Right kidney (tissue), 9 donors: ENCODE data around the gene CARNS1.
A peak's percentile ranks its signal among the peaks of the same experiment; 100 is the strongest.

Experiments
- DNase-seq: peaks from one replicate; pipeline ENCODE4 v3.0.0-alpha.2; 2016
- long read RNA-seq, 8 donors: transcript quantifications; one replicate each; lab custom pipeline, GENCODE V29; 2026

The CARNS1 gene, protein sequence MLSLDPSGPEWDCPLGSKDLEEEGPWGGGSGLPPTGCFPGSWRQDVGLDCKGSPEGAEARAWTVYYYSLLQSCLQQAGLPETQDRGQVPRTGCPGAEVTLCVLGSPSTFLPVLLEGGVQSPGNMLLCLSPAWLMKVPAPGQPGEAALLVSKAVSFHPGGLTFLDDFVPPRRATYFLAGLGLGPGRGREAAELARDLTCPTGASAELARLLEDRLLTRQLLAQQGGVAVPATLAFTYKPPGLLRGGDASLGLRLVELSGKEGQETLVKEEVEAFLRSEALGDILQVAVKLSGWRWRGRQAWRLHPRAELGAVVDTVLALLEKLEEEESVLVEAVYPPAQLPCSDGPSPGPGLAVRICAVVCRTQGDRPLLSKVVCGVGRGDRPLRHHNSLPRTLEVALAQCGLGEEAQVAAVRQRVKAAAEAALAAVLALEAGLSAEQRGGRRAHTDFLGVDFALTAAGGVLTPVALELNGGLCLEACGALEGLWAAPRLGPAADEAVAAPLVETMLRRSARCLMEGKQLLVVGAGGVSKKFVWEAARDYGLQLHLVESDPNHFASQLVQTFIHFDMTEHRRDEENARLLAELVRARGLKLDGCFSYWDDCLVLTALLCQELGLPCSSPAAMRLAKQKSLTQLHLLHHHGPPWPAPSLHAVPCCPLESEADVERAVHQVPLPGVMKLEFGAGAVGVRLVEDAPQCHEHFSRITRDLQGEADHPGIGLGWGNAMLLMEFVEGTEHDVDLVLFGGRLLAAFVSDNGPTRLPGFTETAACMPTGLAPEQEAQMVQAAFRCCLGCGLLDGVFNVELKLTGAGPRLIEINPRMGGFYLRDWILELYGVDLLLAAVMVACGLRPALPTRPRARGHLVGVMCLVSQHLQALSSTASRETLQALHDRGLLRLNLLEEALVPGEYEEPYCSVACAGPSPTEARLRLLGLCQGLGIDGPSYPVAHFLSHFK
- long read RNA-seq, donor 1 = 0 reads
- long read RNA-seq, donor 2 = 0 reads
- long read RNA-seq, donor 3, partial matches to known transcripts = 19 of 19 reads
- long read RNA-seq, donor 3, other reads (novel, unspliced or antisense) = 0 of 19 reads
- long read RNA-seq, donor 4, partial matches to known transcripts = 9 of 35 reads
- long read RNA-seq, donor 4, other reads (novel, unspliced or antisense) = 26 of 35 reads
- long read RNA-seq, donor 5 = 0 reads
- long read RNA-seq, donor 6 = 0 reads
- long read RNA-seq, donor 7 = 0 reads
- long read RNA-seq, donor 8 = 0 reads

DNA sequence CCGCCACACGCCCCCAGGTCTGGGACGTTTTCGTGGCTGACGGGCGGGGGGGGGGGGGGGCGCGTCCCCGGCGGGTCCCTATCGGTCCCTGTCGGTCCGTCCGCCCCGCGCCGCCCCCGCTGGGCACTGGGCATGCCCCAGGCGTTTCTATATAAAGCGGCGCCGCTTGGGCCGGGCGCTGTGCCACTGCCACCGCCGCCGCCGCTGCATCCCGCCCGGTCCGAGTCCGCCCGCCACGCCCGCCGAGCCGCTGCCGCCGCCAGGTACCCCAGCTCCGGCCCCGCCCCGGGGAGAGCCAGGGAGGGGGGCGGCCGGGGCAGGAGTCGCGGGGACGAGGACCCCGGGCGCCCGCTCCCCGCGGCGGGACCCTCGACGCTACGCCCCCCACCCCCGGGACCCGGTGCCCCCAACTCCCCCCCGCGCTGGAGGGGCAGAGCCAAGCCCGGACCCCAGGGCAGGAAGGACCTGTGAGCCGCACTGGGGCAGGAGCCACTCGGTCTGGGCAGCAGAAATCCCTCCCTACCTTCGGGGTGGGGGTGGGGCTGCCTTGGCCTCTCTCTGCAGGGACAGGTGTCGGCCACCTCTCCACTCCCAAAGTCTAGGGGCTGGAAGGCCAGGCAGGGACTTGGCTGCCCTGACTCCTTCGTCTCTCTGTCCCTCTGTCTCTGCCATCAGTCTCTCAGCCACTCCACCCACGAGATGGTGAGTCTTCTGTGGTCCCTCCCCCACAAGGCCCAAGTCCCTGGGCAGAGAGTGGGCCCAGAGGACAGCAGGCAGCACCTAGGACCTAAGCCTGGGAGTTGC, at the start of gene CARNS1:
TSS of gene CARNS1 (plus strand) at position 178 of the 804 bp plus-strand sequence. CDS start at position 700, 522 bp downstream.
- DNase-seq = no peak

- no peak for DNase-seq
These were observed 49.6 kb upstream of the CARNS1 start for GRCh38 chr11:67365736-67366444.

DNA sequence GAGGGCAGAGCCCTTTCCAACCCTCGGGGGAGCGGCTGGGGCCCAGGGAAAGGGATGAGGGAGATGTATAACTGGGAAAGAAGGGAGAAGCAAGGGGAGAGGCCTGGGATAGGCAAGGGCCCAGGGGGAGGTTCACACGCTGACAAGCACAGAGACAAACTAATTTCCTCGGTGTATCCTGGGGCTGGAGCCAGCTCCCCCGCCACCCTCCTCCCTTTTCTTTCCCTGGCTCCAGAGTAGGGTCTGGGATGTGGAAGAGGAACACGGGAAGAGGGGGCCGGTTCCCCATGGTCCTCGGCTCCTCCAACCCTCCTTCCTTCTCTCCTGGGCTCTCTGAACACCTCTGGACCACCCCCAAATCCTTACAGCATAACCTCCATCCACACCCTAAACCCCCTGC, 48.9 kb upstream of the CARNS1 start:
- DNase-seq = no peak

GRCh38 chr11:67366961-67367760, 48.3 kb upstream of the CARNS1 start:
- DNase-seq = no peak

GRCh38 chr11:67367761-67368227, 47.7 kb upstream of the CARNS1 start:
- DNase-seq = no peak

- DNase-seq = no peak
These were observed 46.9 kb upstream of the CARNS1 start for GRCh38 chr11:67368621-67369020.

DNA sequence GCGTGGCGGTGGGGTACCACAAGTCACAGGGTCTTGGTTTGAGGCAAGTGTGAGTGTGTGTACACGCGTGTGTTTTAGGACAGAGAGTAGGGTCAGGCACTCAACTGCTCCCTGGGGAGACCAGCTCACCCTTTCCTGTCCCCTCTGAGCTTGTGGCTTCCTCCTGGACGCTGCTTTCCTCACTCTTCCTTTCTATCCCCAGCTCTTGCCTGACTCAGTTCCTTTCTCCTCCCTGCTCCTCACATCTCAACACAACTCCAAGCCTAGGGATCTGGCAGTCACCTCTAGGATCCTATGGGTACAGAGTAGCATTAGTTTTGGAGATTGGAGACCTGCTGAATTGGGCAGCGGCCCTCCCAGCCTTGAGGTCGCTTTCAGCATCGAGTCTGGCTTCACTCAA, 46.2 kb upstream of the CARNS1 start:
- no peak for DNase-seq

DNA sequence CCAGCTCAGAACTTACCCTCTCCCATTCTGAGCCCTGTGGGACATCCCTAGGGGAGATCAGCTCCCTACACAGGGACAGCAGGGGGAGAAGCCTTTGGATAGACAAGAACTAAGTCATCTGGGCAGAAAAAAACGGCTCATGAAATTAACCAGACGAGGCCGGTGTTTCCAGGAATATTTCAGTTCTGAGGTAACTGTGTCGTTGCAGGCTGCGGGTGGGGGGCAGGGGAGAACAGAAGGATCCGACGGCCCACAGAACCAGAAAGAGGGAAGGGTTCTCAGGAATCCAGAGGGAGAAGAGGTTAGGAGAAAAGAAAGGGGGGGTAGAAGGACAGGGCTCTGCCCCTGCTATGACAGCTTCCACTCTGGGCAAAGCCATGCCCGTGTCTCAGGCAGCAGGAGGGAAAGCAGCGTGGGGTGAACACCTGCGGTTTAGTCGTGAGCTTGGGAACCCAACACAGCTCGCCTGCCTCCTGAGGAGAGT, 45.6 kb upstream of the CARNS1 start:
- no peak for DNase-seq

- DNase-seq = no peak
These were observed 45.0 kb upstream of the CARNS1 start for GRCh38 chr11:67370351-67371076.

DNA sequence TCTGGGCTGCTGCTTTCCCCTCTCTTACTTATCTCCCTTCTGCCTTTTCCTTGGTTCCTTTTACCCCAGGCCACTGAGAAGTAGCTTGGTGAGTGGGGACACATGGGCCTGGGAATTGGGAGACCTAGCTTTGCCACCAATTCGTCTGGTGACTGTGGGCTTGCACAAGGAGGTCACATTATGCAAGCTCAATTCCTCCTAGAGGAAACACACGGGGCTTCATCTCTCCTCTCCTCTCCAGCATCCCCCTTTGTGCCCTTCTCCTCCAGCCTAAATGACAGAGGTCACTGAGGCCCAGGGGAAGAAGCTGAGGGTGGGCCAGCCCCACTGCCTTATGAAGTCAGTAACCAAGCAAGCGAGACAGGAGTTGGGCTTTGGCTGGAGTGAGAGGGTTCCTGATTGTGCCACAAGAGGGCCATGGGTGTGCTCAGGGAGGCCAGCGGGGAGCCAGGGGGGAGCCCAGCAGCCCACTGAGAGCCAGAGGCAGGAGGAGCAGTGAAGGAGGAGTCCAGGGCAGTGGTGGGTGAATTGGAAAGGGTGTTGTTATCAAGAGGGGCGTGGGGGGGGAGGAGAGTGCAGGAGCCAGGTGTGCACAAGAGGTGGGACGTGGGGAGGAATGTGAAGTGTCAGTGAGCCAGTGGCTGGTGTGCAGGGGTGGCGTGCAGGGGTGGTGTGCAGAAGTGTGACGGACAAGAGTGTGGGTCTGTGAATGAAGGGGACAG, 44.1 kb upstream of the CARNS1 start:
- DNase-seq = peak; percentile 67

DNA sequence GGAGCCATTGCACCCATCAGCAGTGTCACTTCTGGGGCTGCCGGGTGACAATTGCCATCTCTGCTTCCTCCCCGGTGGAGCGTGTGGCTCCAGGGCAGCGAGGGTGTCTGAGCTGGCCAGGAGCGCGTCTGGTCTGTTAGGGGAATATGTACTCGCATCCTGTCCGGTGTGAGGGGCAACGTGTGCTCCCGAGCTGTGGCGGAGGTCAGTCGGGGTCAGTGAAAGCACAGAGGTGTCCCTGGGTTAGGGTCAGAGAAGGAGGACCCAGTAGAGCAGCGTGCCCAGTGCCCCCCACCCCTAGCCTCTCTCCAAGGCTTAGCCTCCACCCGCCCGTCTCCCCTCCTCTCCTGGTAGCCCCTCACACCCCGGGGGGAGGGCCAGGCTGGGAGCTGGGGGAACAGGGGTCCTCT, 43.6 kb upstream of the CARNS1 start:
- no peak for DNase-seq

DNA sequence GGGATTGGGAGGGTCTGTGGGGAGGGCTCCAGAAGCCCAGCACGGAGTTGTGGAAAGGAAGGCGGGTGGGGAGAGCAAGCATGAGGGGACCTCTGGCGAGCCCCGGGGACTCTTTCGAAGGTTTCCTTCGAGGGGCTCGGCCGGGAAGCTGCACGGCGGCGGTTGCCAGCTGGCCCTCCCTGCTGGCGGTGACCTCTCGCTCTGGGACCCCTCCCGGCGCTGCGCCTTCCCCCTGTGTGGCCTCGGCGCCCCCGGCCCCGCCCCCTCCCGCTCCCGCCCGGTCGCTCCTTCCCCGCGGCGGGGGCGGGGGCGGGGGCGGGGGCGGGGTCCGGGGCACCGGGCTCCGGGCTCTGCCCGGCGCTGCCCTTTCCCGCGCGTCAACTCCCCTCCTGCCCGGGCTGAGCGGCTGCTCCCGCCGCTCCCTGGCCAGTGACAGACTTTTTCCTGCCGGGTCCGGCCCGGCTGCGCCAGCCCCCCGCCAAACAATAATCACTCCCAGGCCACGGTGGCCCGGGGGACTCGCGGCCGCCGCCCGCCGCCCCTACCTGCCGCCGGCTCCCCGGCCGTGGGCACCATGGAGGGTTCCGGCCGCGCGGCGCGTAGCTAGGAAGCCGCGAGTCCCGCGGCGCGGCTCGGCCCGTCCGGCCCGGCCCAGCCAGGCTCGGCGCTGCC, 43.0 kb upstream of the CARNS1 start:
- DNase-seq = peak; percentile 69

- DNase-seq = peak; percentile 85
These were observed 42.4 kb upstream of the CARNS1 start, which contains the start of gene CLCF1 for GRCh38 chr11:67372993-67373647. TSS of gene CLCF1 (minus strand) at chr11:67373598. CDS start at chr11:67373539, 59 bp downstream.

- DNase-seq = peak; percentile 83
These were observed 41.6 kb upstream of the CARNS1 start for GRCh38 chr11:67373648-67374570.

DNA sequence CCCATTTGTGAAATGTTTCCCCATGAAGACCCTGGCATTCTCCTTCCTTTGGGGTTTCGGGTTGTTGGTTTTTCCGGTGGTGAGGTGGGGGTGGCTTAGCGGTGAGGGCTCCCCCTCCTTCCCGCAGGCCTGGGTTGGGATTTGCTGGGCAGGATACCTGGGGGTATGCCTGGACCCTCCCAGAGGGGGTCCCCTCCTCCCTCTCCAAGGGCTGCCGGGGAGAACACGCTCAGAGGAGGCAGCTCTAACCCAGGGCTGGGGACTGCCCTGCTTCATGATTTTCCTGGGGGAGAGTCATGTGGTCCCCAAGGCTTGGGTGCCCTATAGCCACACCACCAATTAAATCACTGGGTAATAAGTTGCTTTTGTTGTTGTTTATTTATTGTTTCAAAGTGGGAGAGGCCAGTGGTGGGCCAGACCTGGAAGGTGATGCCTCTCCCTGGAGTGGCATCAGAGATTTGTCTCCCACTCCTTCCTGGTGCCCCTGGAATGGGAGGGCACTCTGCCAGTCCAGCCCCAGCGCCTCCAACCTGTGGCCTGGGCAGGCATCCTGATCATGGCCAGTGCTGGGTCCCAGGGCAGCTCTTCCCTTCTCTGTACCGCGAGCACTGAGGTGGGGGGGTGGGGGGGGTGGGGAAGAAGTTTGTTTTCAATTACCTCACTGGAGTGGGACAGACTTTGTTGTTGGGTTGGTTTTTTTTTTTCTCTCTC, 40.8 kb upstream of the CARNS1 start:
- DNase-seq = no peak
